Lung (tissue), 12 donors: ENCODE data around the gene CEP85L. TPM values are rescaled to one million over a fixed set of nuclear protein-coding genes. Genes with fewer than 3 reads are reported as not detected.

Source experiments
- ATAC-seq: fragments of 200-7000 bp; cut with Tn5 transposase; one replicate; pipeline ENCODE4 v1.9.1; 2020; ENCODE audit warnings: moderate number of reproducible peaks; ENCODE audit not compliant: insufficient read depth, low FRiP score
- DNase-seq, 3 donors: peaks; one replicate each; pipeline ENCODE4 v3.0.0-alpha.2; 2013 to 2017
- H3K27ac ChIP-seq, 2 donors: one replicate each; pipeline ENCODE4 v1.5.1; 2013; ENCODE audit warnings: mild to moderate bottlenecking in 2 of 2, moderate library complexity in 2 of 2, control low read depth in 1 of 2, inconsistent platforms in 1 of 2, low read depth in 1 of 2, low read length in 1 of 2
- H3K27me3 ChIP-seq, 3 donors: one replicate each; pipeline ENCODE4 v1.5.1; 2013; ENCODE audit warnings: low read length in 2 of 3; ENCODE audit not compliant: control insufficient read depth in 3 of 3, insufficient read depth in 3 of 3
- H3K36me3 ChIP-seq, 4 donors: one replicate each; pipeline ENCODE4 v1.5.1; 2013; ENCODE audit warnings: low read length in 4 of 4, mild to moderate bottlenecking in 1 of 4, moderate library complexity in 1 of 4; ENCODE audit not compliant: control insufficient read depth in 4 of 4, insufficient read depth in 4 of 4
- H3K4me1 ChIP-seq, 5 donors: one replicate each; pipeline ENCODE4 v1.5.1; 2013; ENCODE audit warnings: low read length in 5 of 5, mild to moderate bottlenecking in 2 of 5, moderate library complexity in 1 of 5; ENCODE audit not compliant: control insufficient read depth in 5 of 5, insufficient read depth in 5 of 5
- H3K4me3 ChIP-seq: one replicate; pipeline ENCODE4 v1.5.1; 2013; ENCODE audit warnings: mild to moderate bottlenecking, control low read depth, moderate library complexity
- H3K9ac ChIP-seq, 2 donors: one replicate each; pipeline ENCODE4 v1.5.1; 2013; ENCODE audit warnings: low read length in 2 of 2, control low read depth in 1 of 2; ENCODE audit not compliant: insufficient read depth in 1 of 2
- H3K9me3 ChIP-seq, 4 donors: one replicate each; pipeline ENCODE4 v1.5.1; 2013; ENCODE audit warnings: low read length in 3 of 4, mild to moderate bottlenecking in 1 of 4, moderate library complexity in 1 of 4; ENCODE audit not compliant: control insufficient read depth in 4 of 4, insufficient read depth in 3 of 4
- WGBS, 2 donors: extraction: QIAGEN DNeasy Blood & Tissue Kit; methylation state at CpG; one replicate each; pipeline ENCODE4 v1.1.7; 2013; 5-methylcytosine and 5-hydroxymethylcytosine counted together
- polyA plus RNA-seq, 2 donors: library from polyadenylated mRNA; stranded (reverse); fragments of 200-250 nt; gene quantifications; one replicate each; pipeline ENCODE4 v1.2.1, GENCODE V29; 2013
- total RNA-seq, 2 donors: library from RNA; depleted of rRNA in 1 of 2; stranded (reverse); fragments of >200 nt in 1 of 2; gene quantifications; one replicate each; pipeline ENCODE4 v1.2.1, GENCODE V29; 2014 to 2021
- TF ChIP-seq, protein P1 (sequence below): IDR thresholded peaks from 2 replicates; pipeline ENCODE4 v1.5.1; 2012; ENCODE audit warnings: mild to moderate bottlenecking; ENCODE audit errors: control extremely low read depth, extremely low read depth
- donor health status: control.
- donor health status: control.
- donor health status: Bipolar disorder and iron deficiency.
- donor health status: healthy.
- donor health status: DM: yes; HTN: yes; CAD: no.

Gene CEP85L
- total and polyA plus RNA-seq, 4 donors = 1.3 to 40.8 (median 7.1) TPM

- Histone ChIP-seq H3K9ac (no peak overlapping the region), H3K27me3 (no peaks in the 10 kb centered on the region), H3K27ac (no peak overlapping the region), H3K4me3 (no peak overlapping the region), H3K4me1 (peaks cover 0 to 8% (median 4%) of the 10 kb centered on the region in 5 donors), H3K36me3 (peaks cover 0 to 2% (median 0%) of the 10 kb centered on the region in 4 donors), H3K9me3 (no peaks in the 10 kb centered on the region)
- TF ChIP-seq, protein P1, sequence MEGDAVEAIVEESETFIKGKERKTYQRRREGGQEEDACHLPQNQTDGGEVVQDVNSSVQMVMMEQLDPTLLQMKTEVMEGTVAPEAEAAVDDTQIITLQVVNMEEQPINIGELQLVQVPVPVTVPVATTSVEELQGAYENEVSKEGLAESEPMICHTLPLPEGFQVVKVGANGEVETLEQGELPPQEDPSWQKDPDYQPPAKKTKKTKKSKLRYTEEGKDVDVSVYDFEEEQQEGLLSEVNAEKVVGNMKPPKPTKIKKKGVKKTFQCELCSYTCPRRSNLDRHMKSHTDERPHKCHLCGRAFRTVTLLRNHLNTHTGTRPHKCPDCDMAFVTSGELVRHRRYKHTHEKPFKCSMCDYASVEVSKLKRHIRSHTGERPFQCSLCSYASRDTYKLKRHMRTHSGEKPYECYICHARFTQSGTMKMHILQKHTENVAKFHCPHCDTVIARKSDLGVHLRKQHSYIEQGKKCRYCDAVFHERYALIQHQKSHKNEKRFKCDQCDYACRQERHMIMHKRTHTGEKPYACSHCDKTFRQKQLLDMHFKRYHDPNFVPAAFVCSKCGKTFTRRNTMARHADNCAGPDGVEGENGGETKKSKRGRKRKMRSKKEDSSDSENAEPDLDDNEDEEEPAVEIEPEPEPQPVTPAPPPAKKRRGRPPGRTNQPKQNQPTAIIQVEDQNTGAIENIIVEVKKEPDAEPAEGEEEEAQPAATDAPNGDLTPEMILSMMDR = no peak
- WGBS, 2 donors = 80 to 91% methylated on average over 1 of the region's 1 CpG
- ATAC-seq = no peak
- no peak for DNase-seq
These were observed 56.5 kb downstream of the CEP85L start for GRCh38 chr6:118594877-118595276.

DNA sequence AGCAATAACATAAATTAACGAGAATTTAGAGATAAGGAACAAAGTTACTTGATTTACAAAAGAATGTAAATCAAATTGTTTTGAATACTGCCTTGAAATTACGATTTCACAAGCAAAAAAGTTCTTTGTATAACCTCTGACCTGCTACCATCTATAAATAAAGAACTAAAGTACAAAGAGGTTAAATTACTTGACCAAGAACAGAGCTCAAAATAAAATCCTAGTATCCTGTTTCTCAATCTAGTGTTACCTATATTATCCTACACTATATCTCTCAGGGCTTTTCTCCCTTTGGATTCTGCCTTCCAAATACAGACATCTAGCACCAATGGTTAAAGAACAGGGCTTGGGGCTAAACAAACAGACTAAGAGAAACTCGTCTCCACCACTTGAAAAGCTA is 59.5 kb downstream of the CEP85L start:
- TF ChIP-seq, protein P1 = no peak
- DNase-seq = no peak
- Histone ChIP-seq H3K27me3 (no peaks in the 10 kb centered on the region), H3K4me3 (no peak overlapping the region), H3K36me3 (peaks cover 0 to 2% (median 0%) of the 10 kb centered on the region in 4 donors), H3K9me3 (no peaks in the 10 kb centered on the region), H3K4me1 (peaks cover 5 to 17% (median 6%) of the 10 kb centered on the region in 5 donors), H3K27ac (no peak overlapping the region), H3K9ac (no peak overlapping the region)
- no peak for ATAC-seq
- 77 to 83% methylated on average over 3 of the region's 3 CpGs for WGBS, 2 donors

- no peaks in the 10 kb centered on the region for H3K27me3 ChIP-seq
- 52 to 54% methylated on average over 6 of the region's 6 CpGs for WGBS, 2 donors
- DNase-seq = peak in 2 of 3 donors; percentile 63
- no peak overlapping the region for H3K27ac ChIP-seq
- no peak for ATAC-seq
- H3K9ac ChIP-seq = no peak overlapping the region
- peaks cover 0 to 2% (median 0%) of the 10 kb centered on the region in 4 donors for H3K36me3 ChIP-seq
- TF ChIP-seq, protein P1 = no peak
- peaks cover 5 to 17% (median 6%) of the 10 kb centered on the region in 5 donors for H3K4me1 ChIP-seq
- no peak overlapping the region for H3K4me3 ChIP-seq
- no peaks in the 10 kb centered on the region for H3K9me3 ChIP-seq
These were observed 61.6 kb downstream of the CEP85L start for GRCh38 chr6:118589649-118590365.
